ENCODE results near the gene AHNAK. TPM values are rescaled to one million over a fixed set of nuclear protein-coding genes. Genes with fewer than 3 reads are reported as not detected.

Gene AHNAK
- total RNA-seq, 2 donors from 2014 or later, result 168 to 241 TPM

DNA sequence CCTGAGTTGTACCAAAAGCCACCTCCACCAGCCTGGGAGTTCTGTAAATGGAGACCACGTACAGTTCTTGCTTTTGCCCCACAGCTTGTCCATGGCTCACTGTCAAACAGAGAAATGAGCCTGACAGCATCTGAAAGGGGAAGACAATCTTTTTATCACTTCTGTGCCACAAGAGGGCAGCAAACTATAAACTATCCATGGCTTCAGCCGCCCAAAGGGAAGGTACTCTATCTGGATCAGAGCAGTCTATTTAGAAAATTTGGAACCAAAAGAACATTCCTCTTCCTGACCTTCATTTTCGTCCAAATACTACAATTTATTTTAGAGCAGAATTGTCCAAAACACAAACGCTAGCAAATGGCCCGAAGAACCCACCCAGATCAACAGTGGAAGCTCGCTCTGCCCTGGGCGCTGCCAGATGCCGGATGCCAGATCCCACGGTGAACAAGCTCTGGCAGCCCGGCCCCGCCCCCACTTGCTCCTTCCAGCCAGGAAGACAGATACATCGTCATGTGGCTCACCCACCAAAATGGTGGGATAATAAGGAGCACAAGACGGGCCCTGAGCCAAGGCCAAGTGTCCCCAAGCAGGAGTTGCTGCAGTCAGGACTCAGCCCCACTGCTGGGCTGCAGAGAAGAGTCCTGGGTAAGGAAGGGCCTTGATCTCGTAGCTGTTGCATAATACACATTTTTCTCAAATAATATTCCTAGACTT is 151.6 kb downstream of the AHNAK start:
- H3K9me3 ChIP-seq, result no peaks in the 10 kb centered on the region
- H3K27me3 ChIP-seq, result no peaks in the 10 kb centered on the region
- TF ChIP-seq, protein P1, sequence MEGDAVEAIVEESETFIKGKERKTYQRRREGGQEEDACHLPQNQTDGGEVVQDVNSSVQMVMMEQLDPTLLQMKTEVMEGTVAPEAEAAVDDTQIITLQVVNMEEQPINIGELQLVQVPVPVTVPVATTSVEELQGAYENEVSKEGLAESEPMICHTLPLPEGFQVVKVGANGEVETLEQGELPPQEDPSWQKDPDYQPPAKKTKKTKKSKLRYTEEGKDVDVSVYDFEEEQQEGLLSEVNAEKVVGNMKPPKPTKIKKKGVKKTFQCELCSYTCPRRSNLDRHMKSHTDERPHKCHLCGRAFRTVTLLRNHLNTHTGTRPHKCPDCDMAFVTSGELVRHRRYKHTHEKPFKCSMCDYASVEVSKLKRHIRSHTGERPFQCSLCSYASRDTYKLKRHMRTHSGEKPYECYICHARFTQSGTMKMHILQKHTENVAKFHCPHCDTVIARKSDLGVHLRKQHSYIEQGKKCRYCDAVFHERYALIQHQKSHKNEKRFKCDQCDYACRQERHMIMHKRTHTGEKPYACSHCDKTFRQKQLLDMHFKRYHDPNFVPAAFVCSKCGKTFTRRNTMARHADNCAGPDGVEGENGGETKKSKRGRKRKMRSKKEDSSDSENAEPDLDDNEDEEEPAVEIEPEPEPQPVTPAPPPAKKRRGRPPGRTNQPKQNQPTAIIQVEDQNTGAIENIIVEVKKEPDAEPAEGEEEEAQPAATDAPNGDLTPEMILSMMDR (IDR thresholded peaks at IDR 0.05), result peak; percentile 35 to 74 (median 67)
- TF ChIP-seq POLR2A (IDR thresholded peaks at IDR 0.05), result no peak
- ATAC-seq (peak; percentile 84), DNase-seq (peak; percentile 64 to 82 (median 80))
- H3K27ac ChIP-seq, result peak overlapping the region; percentile 22 to 54 (median 34)
- H3K4me1 ChIP-seq, result peaks cover 8% of the 10 kb centered on the region
- H3K4me3 ChIP-seq, result no peak overlapping the region
- no peaks in the 10 kb centered on the region for H3K36me3 ChIP-seq (replicated peaks in 1 of 2; ENCODE audit: insufficient read depth in 1 of 2, low read depth in 2 of 2)
- WGBS, 2 donors, result 6 to 10% methylated on average over 14 of the region's 14 CpGs
- intact Hi-C loops (cut with DNase I), result no loop called here

DNA sequence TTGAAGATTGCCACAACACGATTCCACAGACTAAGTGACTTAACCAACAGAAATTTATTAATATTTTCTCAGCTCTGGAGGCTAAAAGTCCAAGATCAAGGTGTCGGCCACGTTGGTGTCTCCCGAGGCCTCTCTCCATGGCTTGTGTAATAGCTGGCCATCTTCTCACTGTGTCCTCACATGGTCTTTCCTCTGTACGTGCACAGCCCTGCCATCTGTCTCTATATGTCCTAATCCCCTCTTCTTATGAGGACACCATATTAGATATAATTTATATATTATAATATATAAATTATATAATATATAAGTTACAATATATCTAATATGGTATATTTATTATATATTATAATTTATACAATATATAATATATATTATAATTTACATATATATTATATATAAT is 152.9 kb downstream of the AHNAK start:
- H3K27me3 ChIP-seq, result no peaks in the 10 kb centered on the region
- no peaks in the 10 kb centered on the region for H3K9me3 ChIP-seq
- ATAC-seq, result no peak
- DNase-seq, result no peak
- no peak overlapping the region for H3K4me3 ChIP-seq
- no peaks in the 10 kb centered on the region for H3K36me3 ChIP-seq (replicated peaks in 1 of 2; ENCODE audit: insufficient read depth in 1 of 2, low read depth in 2 of 2)
- intact Hi-C loops (cut with DNase I), result no loop called here
- TF ChIP-seq, protein P1 (IDR thresholded peaks at IDR 0.05), result no peak
- no peak for TF ChIP-seq POLR2A (IDR thresholded peaks at IDR 0.05)
- peaks cover 6% of the 10 kb centered on the region for H3K4me1 ChIP-seq
- 61 to 69% methylated on average over 5 of the region's 5 CpGs for WGBS, 2 donors
- H3K27ac ChIP-seq, result no peak overlapping the region

GRCh38 chr11:62393061-62393611 is 153.5 kb downstream of the AHNAK start:
- Histone ChIP-seq H3K27ac (no peak overlapping the region), H3K36me3 (replicated peaks in 1 of 2; ENCODE audit: insufficient read depth in 1 of 2, low read depth in 2 of 2) (no peaks in the 10 kb centered on the region), H3K4me3 (no peak overlapping the region), H3K4me1 (peaks cover 6% of the 10 kb centered on the region), H3K9me3 (no peaks in the 10 kb centered on the region), H3K27me3 (no peaks in the 10 kb centered on the region)
- DNase-seq, result no peak
- no peak for ATAC-seq
- no peak for TF ChIP-seq POLR2A (IDR thresholded peaks at IDR 0.05)
- TF ChIP-seq, protein P1 (IDR thresholded peaks at IDR 0.05), result peak in 3 of 7 experiments; percentile 7 to 19 (median 15)
- WGBS, 2 donors, result 50 to 51% methylated on average over 11 to 12 of the region's 12 CpGs
- intact Hi-C loops (cut with DNase I), result no loop called here

DNA sequence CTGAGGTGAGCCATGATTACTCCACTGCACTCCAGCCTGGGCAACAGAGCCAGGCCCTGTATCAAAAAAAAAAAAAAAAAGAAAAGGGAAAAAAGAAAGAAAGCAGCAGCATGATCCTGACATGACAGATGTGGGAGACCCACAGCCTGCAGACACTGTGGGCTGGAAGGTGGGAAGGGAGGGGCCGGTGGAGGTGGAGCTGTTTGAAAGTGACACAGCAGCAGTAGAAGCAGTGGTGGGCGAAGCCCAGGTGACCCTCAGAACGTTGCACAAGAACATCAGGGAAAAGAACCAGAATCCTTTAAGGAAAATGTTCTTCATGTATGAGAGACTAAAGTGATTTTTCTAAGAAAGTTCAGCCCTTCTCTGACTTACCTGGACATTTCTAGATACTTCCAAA is 154.1 kb downstream of the AHNAK start:
- Histone ChIP-seq H3K4me3 (no peak overlapping the region), H3K27me3 (no peaks in the 10 kb centered on the region), H3K36me3 (replicated peaks in 1 of 2; ENCODE audit: insufficient read depth in 1 of 2, low read depth in 2 of 2) (no peaks in the 10 kb centered on the region), H3K9me3 (no peaks in the 10 kb centered on the region), H3K27ac (no peak overlapping the region), H3K4me1 (peaks cover 6% of the 10 kb centered on the region)
- 57 to 83% methylated on average over 3 of the region's 3 CpGs for WGBS, 2 donors
- DNase-seq, result no peak
- no peak for ATAC-seq
- TF ChIP-seq, protein P1 (IDR thresholded peaks at IDR 0.05), result no peak
- no peak for TF ChIP-seq POLR2A (IDR thresholded peaks at IDR 0.05)
- intact Hi-C loops (cut with DNase I), result no loop called here
